Tibial nerve (tissue), 4 donors: ENCODE measurements around the gene BAAT. TPM values are rescaled to one million over a fixed set of nuclear protein-coding genes. Genes with fewer than 3 reads are reported as not detected.

Experiments
- DNase-seq, 2 donors: peaks; one replicate each; pipeline ENCODE4 v3.0.0-alpha.2; 2019; ENCODE audit warnings: low spot score in 2 of 2
- H3K27ac ChIP-seq, 4 donors: fragments of 200-600 bp; sonication (generic) in 3 of 4; one replicate each; pipeline ENCODE4 v1.5.1; 2017 to 2019; ENCODE audit warnings: mild to moderate bottlenecking in 1 of 4
- H3K27me3 ChIP-seq, 2 donors: fragments of 200-600 bp; sonication (generic) in 1 of 2; one replicate each; pipeline versions ENCODE4 v1.5.1 to v1.6.0; 2017 to 2019
- H3K36me3 ChIP-seq, 3 donors: fragments of 200-600 bp; sonication (generic); one replicate each; pipeline ENCODE4 v1.5.1; 2018 to 2019
- H3K4me1 ChIP-seq, 4 donors: fragments of 200-600 bp; sonication (generic) in 3 of 4; one replicate each; pipeline ENCODE4 v1.5.1; 2017 to 2019
- H3K4me3 ChIP-seq, 4 donors: fragments of 200-600 bp; sonication (generic) in 3 of 4; one replicate each; pipeline ENCODE4 v1.5.1; 2017 to 2019; ENCODE audit warnings: mild to moderate bottlenecking in 1 of 4, moderate library complexity in 1 of 4
- H3K9me3 ChIP-seq, 4 donors: fragments of 200-600 bp; sonication (generic) in 3 of 4; one replicate each; pipeline ENCODE4 v1.5.1; 2017 to 2019
- CTCF ChIP-seq, 5 experiments: fragments of 200-600 bp in 3 of 5; fragments of 450-650 bp in 2 of 5; sonication (generic) in 3 of 5; IDR thresholded peaks; one replicate each; pipeline ENCODE4 v1.5.1; 2016 to 2019; ENCODE audit warnings: antibody characterized with exemption in 5 of 5, mild to moderate bottlenecking in 3 of 5, moderate library complexity in 2 of 5
- EP300 ChIP-seq, 2 donors: sonication (generic); formaldehyde crosslinking; IDR thresholded peaks; one replicate each; pipeline ENCODE4 v1.6.1; 2017; ENCODE audit warnings: antibody characterized with exemption in 2 of 2, mild to moderate bottlenecking in 1 of 2
- POLR2A ChIP-seq, 2 donors: fragments of 450-650 bp; IDR thresholded peaks; one replicate each; pipeline ENCODE4 v1.6.1; 2017; ENCODE audit warnings: antibody characterized with exemption in 2 of 2, mild to moderate bottlenecking in 2 of 2, moderate library complexity in 2 of 2
- WGBS, 2 donors: methylation state at CpG; one replicate each; pipeline ENCODE4 v1.1.5; 2018; 5-methylcytosine and 5-hydroxymethylcytosine counted together
- total RNA-seq, 4 donors: library from RNA; depleted of rRNA; stranded (reverse); fragments of >200 nt; gene quantifications; one replicate each; pipeline ENCODE4 v1.1.0, GENCODE V29; 2016

The BAAT gene
- total RNA-seq, 4 donors from 2014 or later: not detected

- no peak overlapping the region for H3K27ac ChIP-seq
- no peak for TF ChIP-seq POLR2A (IDR thresholded peaks at IDR 0.05)
- no peak for TF ChIP-seq CTCF (IDR thresholded peaks at IDR 0.05)
- TF ChIP-seq EP300 (IDR thresholded peaks at IDR 0.05): no peak
- no peak overlapping the region for H3K4me3 ChIP-seq
- H3K9me3 ChIP-seq: peaks cover 0 to 2% (median 0%) of the 10 kb centered on the region in 4 donors
- DNase-seq: no peak
- H3K4me1 ChIP-seq: no peaks in the 10 kb centered on the region
- H3K36me3 ChIP-seq: no peaks in the 10 kb centered on the region
- no peaks in the 10 kb centered on the region for H3K27me3 ChIP-seq
- 87 to 92% methylated on average over 3 of the region's 3 CpGs for WGBS, 2 donors
Measured at GRCh38 chr9:101427957-101428655, 43.3 kb upstream of the BAAT start.

GRCh38 chr9:101427358-101427757 lies 42.6 kb upstream of the BAAT start:
- no peaks in the 10 kb centered on the region for H3K4me1 ChIP-seq
- no peaks in the 10 kb centered on the region for H3K36me3 ChIP-seq
- H3K4me3 ChIP-seq: no peak overlapping the region
- TF ChIP-seq EP300 (IDR thresholded peaks at IDR 0.05): no peak
- TF ChIP-seq CTCF (IDR thresholded peaks at IDR 0.05): no peak
- TF ChIP-seq POLR2A (IDR thresholded peaks at IDR 0.05): no peak
- H3K27me3 ChIP-seq: no peaks in the 10 kb centered on the region
- H3K9me3 ChIP-seq: peaks cover 0 to 7% (median 0%) of the 10 kb centered on the region in 4 donors
- DNase-seq: no peak
- no peak overlapping the region for H3K27ac ChIP-seq
- 87 to 95% methylated on average over 8 of the region's 8 CpGs for WGBS, 2 donors

GRCh38 chr9:101421653-101422065 lies 36.9 kb upstream of the BAAT start:
- H3K27ac ChIP-seq: no peak overlapping the region
- DNase-seq: no peak
- WGBS, 2 donors: 75 to 78% methylated on average over 5 of the region's 5 CpGs
- H3K27me3 ChIP-seq: no peaks in the 10 kb centered on the region
- no peaks in the 10 kb centered on the region for H3K4me1 ChIP-seq
- H3K36me3 ChIP-seq: peaks cover 0 to 29% (median 0%) of the 10 kb centered on the region in 3 donors
- H3K4me3 ChIP-seq: no peak overlapping the region
- no peak for TF ChIP-seq CTCF (IDR thresholded peaks at IDR 0.05)
- no peak for TF ChIP-seq EP300 (IDR thresholded peaks at IDR 0.05)
- no peak for TF ChIP-seq POLR2A (IDR thresholded peaks at IDR 0.05)
- H3K9me3 ChIP-seq: peaks cover 0 to 40% (median 3%) of the 10 kb centered on the region in 4 donors

DNA sequence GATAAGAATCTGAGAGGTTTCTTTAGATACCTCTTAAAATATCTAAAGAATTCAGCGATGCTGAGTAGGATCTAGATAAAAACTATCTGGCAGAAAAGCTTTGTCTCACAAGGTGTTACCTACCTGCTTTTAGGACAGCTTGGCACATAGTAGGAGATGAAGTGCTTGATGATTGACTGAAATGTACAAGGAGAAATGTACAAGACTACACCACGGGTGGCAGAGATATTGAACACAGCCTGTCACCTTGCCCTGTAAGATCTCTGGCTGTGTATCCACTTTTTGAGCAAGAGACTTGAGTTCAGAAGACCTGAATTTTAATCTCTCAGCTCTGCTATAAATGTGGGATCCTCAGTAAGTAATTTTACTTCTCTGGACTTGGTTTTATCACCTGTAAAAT lies 35.1 kb upstream of the BAAT start:
- Histone ChIP-seq H3K27me3 (no peaks in the 10 kb centered on the region), H3K4me3 (no peak overlapping the region), H3K27ac (no peak overlapping the region), H3K4me1 (no peaks in the 10 kb centered on the region), H3K9me3 (peaks cover 0 to 53% (median 7%) of the 10 kb centered on the region in 4 donors), H3K36me3 (peaks cover 0 to 44% (median 0%) of the 10 kb centered on the region in 3 donors)
- WGBS, 2 donors: 85 to 95% methylated on average over 2 of the region's 2 CpGs
- no peak for DNase-seq
- TF ChIP-seq POLR2A (IDR thresholded peaks at IDR 0.05): no peak
- TF ChIP-seq EP300 (IDR thresholded peaks at IDR 0.05): no peak
- no peak for TF ChIP-seq CTCF (IDR thresholded peaks at IDR 0.05)

DNA sequence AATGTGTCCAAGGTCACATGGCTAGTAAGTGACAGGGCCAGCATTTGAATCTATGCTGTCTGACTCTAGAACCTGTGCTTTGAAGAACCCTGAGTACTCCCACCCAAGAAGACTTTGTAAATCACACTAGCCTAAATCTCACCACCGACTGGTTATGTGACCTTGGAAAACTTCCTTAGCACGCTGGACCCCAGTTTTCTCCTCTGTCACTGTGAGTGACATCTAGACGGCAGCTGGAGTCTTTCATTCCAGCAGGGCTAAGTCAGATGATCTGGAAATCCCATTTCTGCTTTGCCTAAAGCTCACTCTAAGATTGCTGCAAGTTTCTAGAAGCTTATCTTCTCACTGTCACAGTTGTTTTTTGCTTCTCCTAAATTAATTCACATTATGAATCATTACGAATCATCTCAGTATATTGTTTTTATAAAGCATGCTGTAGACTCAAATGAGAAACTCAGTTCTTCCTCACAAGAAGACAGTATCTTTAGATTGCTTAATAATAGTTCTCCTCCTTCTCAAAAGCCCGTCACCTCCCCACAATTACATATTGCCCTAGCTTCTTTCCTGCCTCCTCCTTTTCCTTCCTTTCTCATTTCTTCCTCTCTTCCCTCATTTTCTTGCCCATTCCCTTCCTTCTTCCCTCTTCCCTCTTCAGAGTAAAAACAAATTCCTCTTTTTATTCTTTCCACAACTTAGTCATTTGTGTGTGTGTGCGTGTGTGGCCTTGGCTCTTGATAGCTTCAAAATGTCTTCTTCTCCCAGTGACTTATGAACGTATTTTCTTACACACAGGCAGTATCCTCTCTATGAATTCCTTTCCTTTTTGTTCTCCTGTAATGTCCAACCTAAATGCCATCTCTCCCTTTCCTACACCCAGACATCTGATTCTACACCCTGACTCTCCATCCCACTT lies 34.0 kb upstream of the BAAT start:
- H3K36me3 ChIP-seq: peaks cover 0 to 55% (median 0%) of the 10 kb centered on the region in 3 donors
- TF ChIP-seq CTCF (IDR thresholded peaks at IDR 0.05) (no peak), POLR2A (IDR thresholded peaks at IDR 0.05) (no peak), EP300 (IDR thresholded peaks at IDR 0.05) (no peak)
- no peak overlapping the region for H3K4me3 ChIP-seq
- no peak overlapping the region for H3K27ac ChIP-seq
- H3K4me1 ChIP-seq: no peaks in the 10 kb centered on the region
- DNase-seq: no peak
- H3K9me3 ChIP-seq: peaks cover 0 to 64% (median 12%) of the 10 kb centered on the region in 4 donors
- no peaks in the 10 kb centered on the region for H3K27me3 ChIP-seq
- 79 to 83% methylated on average over 7 of the region's 7 CpGs for WGBS, 2 donors
